K562 (cell line): ENCODE data around the gene RNF4. TPM values are rescaled to one million over a fixed set of nuclear protein-coding genes. Genes with fewer than 3 reads are reported as not detected.

Experiments
- ATAC-seq: fragments of 200-7000 bp; cut with Tn5 transposase; 3 replicates; pipeline ENCODE4 v1.9.1; 2020; ENCODE audit warnings: moderate library complexity
- BruUV-seq: library from RNA; stranded (reverse); fragments of 400-500 nt; replicated peaks from 2 replicates; lab custom pipeline; 2021; lab: Mats Ljungman, UMichigan
- CTCF ChIA-PET: fragments of 300-600 bp; formaldehyde crosslinking; extraction: SDS; loops from one replicate; lab custom pipeline; 2021; ENCODE audit warnings: low intra/inter-chr PET ratio; lab: Yijun Ruan, JAX
- POLR2A ChIA-PET: fragments of 300-600, 350-650 bp; sonication (Branson Sonifier 250); formaldehyde crosslinking; extraction: SDS; loops from one replicate; lab custom pipeline; 2021; ENCODE audit warnings: antibody characterized with exemption, inconsistent platforms; lab: Yijun Ruan, JAX
- DNase-seq, 4 experiments: peaks; one replicate each; pipeline versions ENCODE4 v3.0.0 to v3.0.0-alpha.2; 2011 to 2018; ENCODE audit warnings: low spot score in 3 of 4, mixed read lengths in 3 of 4; ENCODE audit errors: extremely low read depth in 1 of 4
- FAIRE-seq: peaks from 2 replicates; lab custom pipeline; 2011; peaks lifted over from hg19 to GRCh38; lab: Jason Lieb, UNC
- H2AFZ ChIP-seq: 2 replicates; pipeline ENCODE4 v1.6.0; 2011; ENCODE audit warnings: low read depth, low read length, control low read depth, inconsistent platforms
- H3K27ac ChIP-seq: fragments of 200-600 bp; 3 replicates; pipeline ENCODE4 v1.8.0; 2011; ENCODE audit warnings: low read depth, mild to moderate bottlenecking, control low read depth, inconsistent platforms, low read length, moderate library complexity, mixed read lengths; ENCODE audit errors: extremely low read depth
- H3K27me3 ChIP-seq, 2 experiments: fragments of 300-600 bp in 1 of 2; 2 replicates in 1 of 2; 3 replicates in 1 of 2; pipeline versions ENCODE4 v1.6.0 to v1.8.0; 2011; ENCODE audit warnings: inconsistent platforms in 2 of 2, low read length in 2 of 2, mild to moderate bottlenecking in 1 of 2, mixed read lengths in 1 of 2, moderate library complexity in 1 of 2; ENCODE audit not compliant: control insufficient read depth in 2 of 2, insufficient read depth in 2 of 2
- H3K36me3 ChIP-seq: fragments of 300-600 bp; 3 replicates; pipeline ENCODE4 v1.8.0; 2011; ENCODE audit warnings: mild to moderate bottlenecking, low read length, inconsistent platforms; ENCODE audit not compliant: control insufficient read depth, insufficient read depth
- H3K4me1 ChIP-seq, 2 experiments: fragments of 200-600 bp in 1 of 2; replicated peaks in 1 of 2; 2 replicates in 1 of 2; 3 replicates in 1 of 2; pipeline versions ENCODE4 v1.5.1 to v1.8.0; 2011; ENCODE audit warnings: inconsistent platforms in 2 of 2, low read length in 2 of 2, mild to moderate bottlenecking in 1 of 2, mixed read lengths in 1 of 2, moderate library complexity in 1 of 2; ENCODE audit not compliant: control insufficient read depth in 2 of 2, insufficient read depth in 2 of 2
- H3K4me2 ChIP-seq: 2 replicates; pipeline ENCODE4 v1.6.1; 2011; ENCODE audit warnings: low read length, control low read depth, inconsistent platforms, mixed read lengths; ENCODE audit not compliant: insufficient read depth
- H3K4me3 ChIP-seq: fragments of 200-600 bp; sonication (generic), shearing (Covaris generic); 2 replicates; pipeline ENCODE4 v1.5.1; 2016; ENCODE audit warnings: control low read depth, inconsistent platforms
- H3K79me2 ChIP-seq: fragments of 200-600 bp; 3 replicates; pipeline ENCODE4 v1.8.0; 2011; ENCODE audit warnings: low read length, inconsistent platforms; ENCODE audit not compliant: control insufficient read depth, insufficient read depth
- H3K9ac ChIP-seq, 2 experiments: 2 replicates each; pipeline versions ENCODE4 v1.6.0 to v1.6.1; 2011; ENCODE audit warnings: low read depth in 2 of 2, low read length in 2 of 2, control low read depth in 1 of 2, inconsistent platforms in 1 of 2, mild to moderate bottlenecking in 1 of 2, mixed read lengths in 1 of 2; ENCODE audit not compliant: insufficient read depth in 1 of 2
- H3K9me1 ChIP-seq: one replicate; pipeline ENCODE4 v1.6.0; 2011; ENCODE audit warnings: inconsistent platforms, mild to moderate bottlenecking, low read length, moderate library complexity; ENCODE audit not compliant: control insufficient read depth, insufficient read depth
- H3K9me3 ChIP-seq: replicated peaks from 2 replicates; pipeline ENCODE4 v1.5.1; 2011; ENCODE audit warnings: low read depth, low read length, inconsistent platforms; ENCODE audit not compliant: control insufficient read depth, insufficient read depth
- H4K20me1 ChIP-seq: replicated peaks from 2 replicates; pipeline ENCODE4 v1.6.1; 2011; ENCODE audit warnings: low read length, inconsistent platforms, mixed read lengths; ENCODE audit not compliant: control insufficient read depth, insufficient read depth
- BRD9 ChIP-seq: fragments of 450-650 bp; IDR thresholded peaks from 2 replicates; pipeline ENCODE4 v1.6.1; 2018; ENCODE audit warnings: low read depth; ENCODE audit not compliant: partially characterized antibody
- FOXM1 ChIP-seq, 2 experiments: fragments of 450-650 bp in 1 of 2; sonication (generic) in 1 of 2; formaldehyde crosslinking in 1 of 2; IDR thresholded peaks; 2 replicates each; pipeline versions ENCODE4 v1.6.1 to v1.9.0; 2017 to 2022; ENCODE audit warnings: low read depth in 2 of 2, mild to moderate bottlenecking in 2 of 2, missing genetic modification reagents in 1 of 2, moderate library complexity in 1 of 2
- HDAC6 ChIP-seq: IDR thresholded peaks from 2 replicates; pipeline ENCODE4 v1.6.1; 2012; ENCODE audit warnings: low read depth, mild to moderate bottlenecking, control low read depth, inconsistent platforms, low read length, moderate library complexity
- JUNB ChIP-seq: fragments of 450-650 bp; formaldehyde crosslinking; conservative IDR thresholded peaks from 2 replicates; pipeline ENCODE4 v1.4.0; 2020; ENCODE audit warnings: mild to moderate bottlenecking
- KDM4B ChIP-seq, 2 experiments: fragments of 450-650 bp in 1 of 2; sonication (generic) in 1 of 2; IDR thresholded peaks; 2 replicates each; pipeline ENCODE4 v1.6.1; 2016 to 2017; ENCODE audit warnings: borderline replicate concordance in 2 of 2, antibody characterized with exemption in 1 of 2, low read depth in 1 of 2, mild to moderate bottlenecking in 1 of 2
- MCM7 ChIP-seq, 2 experiments: fragments of 450-650 bp; IDR thresholded peaks; 2 replicates each; pipeline ENCODE4 v1.6.1; 2016 to 2018
- MYNN ChIP-seq, 2 experiments: sonication (generic); formaldehyde crosslinking in 1 of 2; IDR thresholded peaks; 2 replicates each; pipeline versions ENCODE4 v1.5.0 to v1.6.1; 2016 to 2020; ENCODE audit warnings: antibody characterized with exemption in 1 of 2, missing genetic modification reagents in 1 of 2
- PHF20 ChIP-seq: fragments of 450-650 bp; IDR thresholded peaks from 2 replicates; pipeline ENCODE4 v1.6.1; 2018; ENCODE audit not compliant: partially characterized antibody
- PRMT5 ChIP-seq: sonication (generic); formaldehyde crosslinking; IDR thresholded peaks from 2 replicates; pipeline ENCODE4 v1.5.0; 2020; ENCODE audit warnings: missing genetic modification reagents
- ZKSCAN3 ChIP-seq: fragments of 250-450 bp; sonication (Bioruptor Pico); IDR thresholded peaks from 2 replicates; pipeline ENCODE4 v1.4.0; 2020
- ZNF445 ChIP-seq: fragments of 250-450 bp; sonication (Bioruptor Pico); IDR thresholded peaks from 2 replicates; pipeline ENCODE4 v1.4.0; 2020; ENCODE audit warnings: low read depth, mild to moderate bottlenecking, moderate library complexity
- WGBS: fragments of 100-300 bp; shearing (Covaris generic); methylation state at CpG from one replicate; pipeline ENCODE4 v1.1.6; 2016; ENCODE audit warnings: low coverage, mixed read lengths; ENCODE audit not compliant: insufficient coverage; ENCODE audit errors: missing lambda C conversion rate; 5-methylcytosine and 5-hydroxymethylcytosine counted together
- in situ Hi-C: fragments of 300-500 bp; cut with MboI; formaldehyde crosslinking; loops from 4 replicates; pipeline ENCODE4 v1.15.0; 2018; ENCODE audit warnings: inconsistent platforms, mixed read lengths
- intact Hi-C: fragments of 100-400 bp; cut with micrococcal nuclease; formaldehyde crosslinking; loops from 2 replicates; pipeline ENCODE4 v1.14.2; 2022
- polyA plus RNA-seq, 8 experiments: library from polyadenylated mRNA; depleted of rRNA in 4 of 8; stranded (reverse) in 5 of 8; unstranded in 3 of 8; fragments of >200 nt; fragmentation: Nextera tagmentation in 2 of 8; fragmentation: Illumina TruSeq in 1 of 8; extraction: Ambion mirVana in 2 of 8; extraction: Trizol in 1 of 8; gene quantifications; 2 replicates each; pipeline versions ENCODE4 v1.2.1 to v1.2.3, GENCODE V29; 2011 to 2014; ENCODE audit warnings: inconsistent platforms in 1 of 8, missing spikeins in 1 of 8
- total RNA-seq, 7 experiments: library from RNA; depleted of rRNA in 6 of 7; stranded (reverse); fragments of >200 nt in 6 of 7; fragmentation: Illumina TruSeq in 2 of 7; extraction: Trizol in 2 of 7; gene quantifications; 2 replicates each; pipeline versions ENCODE4 v1.2.1 to v1.2.3, GENCODE V29; 2011 to 2021; ENCODE audit warnings: low replicate concordance in 1 of 7

RNF4 gene
- total and polyA plus RNA-seq, 9 of the 15 experiments (the other 6 are each of a cell fraction or from before 2014, with no cell fraction given): 19.2 to 59.3 (median 44.8) TPM

- Histone ChIP-seq H3K4me3 (no peak overlapping the region), H2AFZ (0 out of 2 replicates have a peak overlapping the region, but pooled peaks have one; percentile 15), H3K27ac (no peak overlapping the region), H3K36me3 (no peaks in the 10 kb centered on the region), H3K9ac (peak overlapping the region in 1 of 2 experiments; percentile 86; a peak in 1 of 4 replicates), H3K4me1 (peaks cover 14 to 36% of the 10 kb centered on the region in 2 experiments), H3K4me2 (no peak overlapping the region), H3K27me3 (no peaks in the 10 kb centered on the region), H3K9me1 (no peaks in the 10 kb centered on the region), H3K9me3 (no peaks in the 10 kb centered on the region), H4K20me1 (no peaks in the 10 kb centered on the region), H3K79me2 (no peaks in the 10 kb centered on the region)
- CTCF ChIA-PET: no interaction called here
- POLR2A ChIA-PET: interaction anchor here (0.6 to 0.8 kb wide), 3 partner anchors 50 to 193 kb away, joined by 3 read pairs; no protein-coding TSS in a partner anchor
- no peak for FAIRE-seq
- no peak for DNase-seq
- WGBS: 49% methylated on average over 9 of the region's 9 CpGs
- TF ChIP-seq MYNN (IDR thresholded peaks at IDR 0.05): no peak
- no peak for TF ChIP-seq MYNN (CRISPR knock-in tag; IDR thresholded peaks at IDR 0.05)
- no peak for TF ChIP-seq JUNB (CRISPR knock-in tag)
- TF ChIP-seq MCM7 (IDR thresholded peaks at IDR 0.05): no peak
- TF ChIP-seq FOXM1 (IDR thresholded peaks at IDR 0.05; ENCODE audit: low read depth): no peak
- TF ChIP-seq FOXM1 (CRISPR knock-in tag; IDR thresholded peaks at IDR 0.05; ENCODE audit: low read depth): no peak
- no peak for TF ChIP-seq BRD9
- TF ChIP-seq ZKSCAN3 (CRISPR knock-in tag): no peak
- no peak for TF ChIP-seq KDM4B (IDR thresholded peaks at IDR 0.05; ENCODE audit: borderline replicate concordance in 2 of 2, low read depth in 1 of 2)
- TF ChIP-seq PRMT5: no peak
- no peak for TF ChIP-seq ZNF445 (CRISPR knock-in tag)
- TF ChIP-seq HDAC6: no peak
- no peak for TF ChIP-seq PHF20
- intact Hi-C loops (no loop called here), in situ Hi-C loops (no loop called here)
- no TSS peak for BruUV-seq
- no peak for ATAC-seq
Observed at GRCh38 chr4:2434420-2434819, 34.5 kb upstream of the RNF4 start.
